GM21423 (cell line): ENCODE measurements around the gene NPLOC4.
"Not testable (repeated sequence)": the region's sequence is repeated elsewhere in the genome, so short reads cannot be mapped to it uniquely, and the experiment has no call there.

ENCODE experiments used
- ATAC-seq: cut with Tn5 transposase; IDR thresholded peaks from one replicate; pipeline ENCODE4 v1.9.1; 2021; ENCODE audit warnings: mild to moderate bottlenecking, moderate library complexity; ENCODE audit not compliant: unreplicated experiment

The NPLOC4 gene

GRCh38 chr17:81636505-81637288, at the start of gene NPLOC4, which contains the start of gene TSPAN10:
TSS of gene NPLOC4 (minus strand) at chr17:81637112. CDS start at chr17:81636930, 182 bp downstream.
TSS of gene TSPAN10 (plus strand) at chr17:81637196. CDS start at chr17:81642413, 5,217 bp downstream.
- peak; percentile 70 for ATAC-seq

- no peak for ATAC-seq
These were observed 49.7 kb upstream of the NPLOC4 start for GRCh38 chr17:81686614-81687013.

DNA sequence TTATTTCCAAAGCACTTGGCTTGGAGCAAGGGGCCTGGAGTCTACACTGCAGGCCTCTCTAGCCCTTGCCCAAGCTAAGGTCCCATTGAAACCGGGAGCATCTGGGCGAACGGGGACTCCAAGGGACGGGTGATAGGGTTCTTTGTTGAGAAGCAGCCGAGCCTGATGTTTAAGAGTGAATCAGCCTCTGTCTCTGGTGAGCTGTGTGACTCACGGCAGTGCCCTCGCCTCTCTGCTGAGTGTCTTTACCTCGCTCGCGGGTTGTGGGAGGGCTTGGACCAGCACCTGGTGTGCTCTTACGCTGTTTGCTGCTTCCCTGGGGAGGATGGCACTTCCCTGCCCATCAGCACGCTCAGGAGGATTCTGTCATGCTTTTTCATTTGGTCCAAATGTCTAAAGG, 48.2 kb upstream of the NPLOC4 start:
- ATAC-seq: no peak

DNA sequence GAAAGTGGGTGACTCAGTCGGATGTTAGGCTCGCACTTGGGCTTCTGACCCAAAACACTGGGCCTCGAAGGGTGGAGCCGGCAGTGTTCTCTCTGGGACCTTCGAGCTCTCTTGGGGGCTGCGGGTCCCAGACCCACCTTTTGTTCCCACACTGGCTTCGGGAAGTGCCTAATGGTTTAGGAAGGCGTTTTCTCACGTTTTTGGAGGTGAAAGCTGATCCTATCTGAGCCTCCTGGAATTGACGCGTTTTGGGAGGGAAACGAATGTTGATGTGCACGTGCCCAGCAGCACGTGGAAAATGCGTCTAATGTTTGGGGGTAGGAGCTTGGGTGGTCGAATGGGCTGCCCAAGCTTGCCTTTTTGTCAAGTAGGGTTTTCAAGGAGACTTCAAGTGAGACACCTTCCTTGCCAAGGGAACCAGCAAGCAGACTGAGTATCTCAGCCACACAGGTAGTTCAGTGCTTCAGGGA, 47.6 kb upstream of the NPLOC4 start:
- no peak for ATAC-seq

DNA sequence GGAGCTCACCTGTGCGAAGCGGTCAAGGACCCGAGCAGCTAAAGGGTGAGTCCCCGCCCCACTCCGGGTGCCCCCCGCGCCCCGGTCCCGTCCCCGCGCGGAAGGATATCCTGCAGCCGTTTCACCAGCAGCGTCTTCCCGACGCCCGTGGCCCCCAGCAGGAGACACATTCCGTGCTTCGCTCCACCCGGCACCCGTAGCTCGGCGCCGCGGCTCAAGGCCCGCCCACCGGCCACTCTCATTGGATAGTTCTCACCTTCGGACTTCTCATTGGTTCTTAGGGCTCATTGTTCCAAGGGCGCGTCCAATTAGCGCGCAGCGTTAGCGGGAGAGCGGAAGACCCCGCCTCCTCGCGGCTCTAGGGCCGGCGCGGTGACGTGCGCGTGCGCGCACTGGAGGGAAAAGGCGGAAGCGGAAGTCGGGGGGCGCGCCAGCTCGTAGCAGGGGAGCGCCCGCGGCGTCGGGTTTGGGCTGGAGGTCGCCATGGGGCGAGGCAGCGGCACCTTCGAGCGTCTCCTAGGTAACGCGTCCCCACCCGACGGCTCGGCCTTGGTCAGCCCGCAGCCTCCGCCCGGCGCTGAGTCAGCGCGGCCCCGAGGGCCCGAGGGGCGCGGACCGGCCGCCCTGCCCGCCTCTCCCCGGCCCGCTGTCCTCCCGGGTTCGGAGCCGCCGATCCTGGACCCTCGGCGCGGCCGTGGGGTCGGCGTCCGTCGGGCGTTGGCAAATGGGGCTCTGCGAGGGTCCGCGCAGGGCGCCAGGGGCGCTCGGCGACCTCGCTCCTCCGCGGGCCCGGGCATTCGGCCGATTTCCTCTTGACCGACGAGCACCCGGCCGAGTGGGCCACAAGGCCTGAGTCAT, 46.9 kb upstream of the NPLOC4 start, which contains the start of the genes ARL16 and HGS:
ARL16 (minus strand) TSS at position 214 of the 858 bp plus-strand sequence; CDS start at position 170, 44 bp downstream.
HGS (plus strand) TSS at position 428 of the 858 bp plus-strand sequence; CDS start at position 484, 56 bp downstream.
- ATAC-seq: peak; percentile 90

- ATAC-seq: peak; percentile 8
These were observed 46.3 kb upstream of the NPLOC4 start for GRCh38 chr17:81683208-81683583.

- no peak for ATAC-seq
These were observed 45.8 kb upstream of the NPLOC4 start for GRCh38 chr17:81682565-81683207.

DNA sequence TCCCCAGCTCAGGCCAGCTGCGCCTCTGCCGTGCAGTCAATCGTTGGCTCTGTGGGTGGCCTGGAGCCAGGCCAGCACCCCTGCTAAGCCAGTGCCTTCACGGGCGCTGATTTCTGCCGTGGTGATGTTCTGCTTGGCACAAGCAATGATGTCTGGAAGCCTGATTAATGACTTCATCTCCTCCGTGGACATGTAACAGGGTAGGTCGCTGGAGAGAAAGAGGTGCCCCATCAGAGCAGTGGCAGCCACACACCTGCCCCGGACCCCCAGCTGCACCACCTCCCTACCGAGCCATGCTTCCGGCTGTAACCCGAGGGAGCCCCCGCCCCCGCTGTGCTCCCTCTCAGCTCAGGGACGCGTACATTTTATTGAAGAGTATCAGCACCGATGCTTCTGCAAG, 44.8 kb upstream of the NPLOC4 start:
- no peak for ATAC-seq

DNA sequence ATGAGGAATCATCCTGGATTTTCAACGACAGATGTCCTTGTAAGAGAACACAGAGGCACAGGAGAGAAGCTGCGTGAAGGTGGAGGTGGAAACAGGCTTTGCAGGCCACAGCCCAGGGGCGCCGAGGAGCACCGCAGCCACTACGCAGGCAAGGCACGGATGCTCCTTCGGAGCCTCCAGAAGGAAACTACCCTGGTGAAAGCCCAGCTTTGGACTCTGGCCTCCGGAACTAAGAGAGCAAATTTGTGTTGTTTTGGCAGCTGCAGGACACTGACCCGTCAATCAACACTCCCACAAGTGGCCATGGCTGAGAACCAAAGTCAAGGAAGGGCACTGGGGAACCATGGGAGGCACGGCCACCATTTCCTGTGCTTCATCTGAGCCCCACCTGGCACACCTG, 43.2 kb upstream of the NPLOC4 start:
- ATAC-seq: no peak

- ATAC-seq: no peak
These were observed 40.0 kb upstream of the NPLOC4 start for GRCh38 chr17:81676906-81677305.

- not testable (repeated sequence) for ATAC-seq
These were observed 38.8 kb upstream of the NPLOC4 start for GRCh38 chr17:81675515-81676221.

DNA sequence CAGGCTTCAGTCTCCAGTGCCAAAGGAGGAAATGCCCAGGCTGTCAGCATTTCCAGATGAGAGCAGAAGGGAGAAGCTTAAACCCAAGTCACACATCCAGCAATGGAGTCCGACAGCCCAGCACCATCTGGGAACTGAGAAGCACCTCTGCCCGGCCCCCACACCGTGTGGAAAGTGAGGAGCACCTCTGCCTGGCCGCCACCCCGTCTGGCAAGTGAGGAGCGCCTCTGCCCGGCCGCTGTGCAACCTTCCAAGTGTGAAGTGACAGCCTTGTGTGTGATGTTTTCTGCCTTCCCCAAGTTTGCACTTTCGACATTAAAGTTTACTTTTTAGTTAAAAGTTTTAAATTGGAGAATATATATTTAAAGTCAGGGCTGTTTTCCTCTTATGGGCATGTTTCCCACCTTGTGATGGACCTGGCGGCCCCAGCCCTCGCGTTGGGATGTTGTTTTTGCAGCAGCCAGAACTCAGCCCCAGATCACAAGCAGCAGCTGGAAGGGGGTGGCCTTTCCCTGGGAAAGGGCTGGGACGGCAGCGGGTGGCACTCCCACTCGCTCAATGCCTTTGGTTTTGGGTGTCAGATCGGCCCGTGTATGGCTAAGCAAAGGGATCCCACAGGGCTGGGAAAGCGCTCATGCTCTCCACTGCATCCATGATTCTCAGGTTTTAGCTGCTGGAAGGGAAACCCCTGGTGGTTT, 36.8 kb upstream of the NPLOC4 start:
- no peak for ATAC-seq

DNA sequence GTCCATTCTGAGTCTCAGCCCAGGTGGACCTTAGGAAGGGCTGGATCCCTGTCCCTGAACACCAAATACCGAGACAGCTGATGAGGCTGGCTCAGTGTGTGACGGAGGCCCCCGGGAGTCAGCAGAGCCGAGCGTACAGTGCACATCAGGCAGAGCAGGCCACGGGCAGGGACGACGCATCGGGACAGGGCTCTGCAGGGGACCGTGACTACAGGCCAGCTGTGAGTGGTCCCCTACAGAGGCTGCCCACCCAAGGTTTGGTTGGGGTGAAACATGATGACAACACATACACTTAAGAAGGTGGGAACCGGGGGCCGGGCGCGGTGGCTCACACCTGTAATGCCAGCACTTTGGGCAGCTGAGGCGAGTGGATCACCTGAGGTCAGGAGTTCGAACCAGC, 36.0 kb upstream of the NPLOC4 start:
- no peak for ATAC-seq

GRCh38 chr17:81672504-81672903, 35.6 kb upstream of the NPLOC4 start:
- no peak for ATAC-seq

DNA sequence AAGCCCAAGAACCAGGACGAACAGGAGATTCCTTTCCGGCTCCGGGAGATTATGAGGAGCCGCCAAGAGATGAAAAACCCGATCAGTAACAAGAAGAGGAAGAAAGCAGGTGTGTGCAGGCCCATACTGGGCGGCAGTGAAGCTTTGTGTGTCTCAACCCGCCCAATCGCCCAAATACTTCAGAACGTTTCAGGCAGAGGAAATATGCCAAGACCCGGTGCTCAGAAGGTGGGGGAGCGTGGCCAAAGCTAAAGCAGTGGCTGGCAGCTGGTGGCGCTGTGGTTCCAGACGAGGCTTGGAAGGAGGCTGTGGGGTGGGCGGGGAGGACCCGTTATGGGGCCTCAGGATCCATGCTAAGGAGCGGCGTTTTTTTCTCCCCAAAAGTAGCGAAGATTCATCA, 30.8 kb upstream of the NPLOC4 start:
- no peak for ATAC-seq

GRCh38 chr17:81666342-81667191, 29.7 kb upstream of the NPLOC4 start, which contains the start of the genes CCDC137 and OXLD1:
TSS of gene CCDC137 (plus strand) at chr17:81666737. CDS start at chr17:81666767, 30 bp downstream.
TSS of gene OXLD1 (minus strand) at chr17:81666605. CDS start at chr17:81666577, 28 bp downstream.
- peak; percentile 91 for ATAC-seq

DNA sequence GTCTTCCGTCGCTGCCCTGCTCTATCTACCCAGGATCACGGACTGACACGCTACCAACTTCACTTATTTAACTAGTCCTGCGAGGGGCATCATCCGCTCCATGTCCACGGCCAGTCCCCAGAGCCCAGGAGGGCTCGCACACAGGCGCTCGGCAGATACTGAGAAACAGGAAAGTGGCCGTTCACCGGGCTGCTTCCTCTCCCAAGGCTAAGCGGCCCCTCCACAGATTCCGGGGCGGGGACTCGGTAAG, 29.1 kb upstream of the NPLOC4 start:
- peak; percentile 15 for ATAC-seq

DNA sequence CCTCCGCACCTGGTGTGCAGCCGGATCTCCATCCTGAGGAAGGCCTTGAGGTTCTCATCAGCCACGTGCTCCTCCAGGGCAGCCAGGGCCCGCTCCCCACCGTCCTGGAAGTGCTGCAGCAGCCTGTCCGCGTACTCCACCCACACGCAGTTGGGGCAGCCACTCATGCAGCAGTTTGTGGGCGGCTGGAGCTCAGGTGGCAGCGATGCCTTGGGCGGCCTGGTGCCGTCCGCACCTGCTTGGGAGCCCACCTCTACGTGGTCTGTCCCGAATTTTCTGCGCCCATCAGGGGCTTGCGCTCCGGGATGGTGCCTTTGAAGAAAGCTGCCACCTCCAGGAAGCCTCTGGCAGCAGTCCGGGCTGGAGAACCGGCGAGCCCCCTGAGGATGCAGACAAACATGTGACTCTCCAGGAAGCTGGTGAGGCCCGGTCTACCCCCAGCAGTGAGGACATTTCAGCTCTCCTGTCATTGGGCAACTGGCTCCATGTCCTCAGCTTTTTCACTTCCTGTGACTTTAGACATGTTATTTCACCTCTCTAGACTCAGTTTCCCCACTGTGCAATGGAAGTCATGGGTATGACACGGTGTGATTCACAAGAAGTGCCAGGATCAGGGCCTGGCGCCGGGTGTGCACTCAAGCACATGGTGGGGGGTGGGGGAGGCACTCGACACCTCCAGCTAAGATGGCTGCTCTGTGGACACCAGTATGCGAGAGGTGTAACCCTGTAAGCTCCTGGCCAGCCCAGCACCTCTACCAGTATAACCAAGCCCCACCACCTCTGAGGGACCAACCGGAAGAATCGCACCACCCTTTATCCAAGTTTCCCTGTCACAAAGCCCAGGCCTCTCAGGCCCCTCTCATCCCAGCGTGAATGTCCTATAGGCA, 28.5 kb upstream of the NPLOC4 start:
- ATAC-seq: no peak
